Endothelial cell of umbilical vein (primary cell): ENCODE results near the gene UNC5A. TPM values are rescaled to one million over a fixed set of nuclear protein-coding genes. Genes with fewer than 3 reads are reported as not detected.

Experiments
- BruUV-seq: library from RNA; stranded (reverse); fragments of 400-500 nt; replicated peaks from 2 replicates; lab custom pipeline; 2021; lab: Mats Ljungman, UMichigan
- CTCF ChIA-PET: fragments of 300-600, 350-600 bp; sonication (Branson Sonifier 250); formaldehyde crosslinking; loops from one replicate; lab custom pipeline; 2021; ENCODE audit warnings: antibody characterized with exemption, inconsistent platforms; lab: Charles Lee
- POLR2A ChIA-PET: fragments of 300-600, 350-600 bp; sonication (Branson Sonifier 250); formaldehyde crosslinking; loops from one replicate; lab custom pipeline; 2021; ENCODE audit warnings: antibody characterized with exemption, inconsistent platforms; lab: Charles Lee
- DNase-seq: peaks from one replicate; pipeline ENCODE4 v3.0.0-alpha.2; 2011; ENCODE audit warnings: low read depth, low spot score
- FAIRE-seq: peaks from 2 replicates; lab custom pipeline; 2011; peaks lifted over from hg19 to GRCh38; lab: Jason Lieb, UNC
- H2AFZ ChIP-seq: 2 replicates; pipeline ENCODE4 v1.6.0; 2012; ENCODE audit warnings: low read depth, low read length, control low read depth, inconsistent platforms
- H3K27ac ChIP-seq: 2 replicates; pipeline ENCODE4 v1.5.1; 2011; ENCODE audit warnings: low read depth, mild to moderate bottlenecking, control low read depth, low read length, moderate library complexity; ENCODE audit not compliant: insufficient read depth
- H3K27me3 ChIP-seq, 2 experiments: 2 replicates each; pipeline versions ENCODE4 v1.6.0 to v1.6.1; 2011; ENCODE audit warnings: low read length in 2 of 2, mixed read lengths in 1 of 2; ENCODE audit not compliant: control insufficient read depth in 2 of 2, insufficient read depth in 2 of 2
- H3K36me3 ChIP-seq, 2 experiments: 2 replicates in 1 of 2; 3 replicates in 1 of 2; pipeline ENCODE4 v1.5.1; 2011; ENCODE audit warnings: low read length in 2 of 2, mild to moderate bottlenecking in 1 of 2, moderate library complexity in 1 of 2; ENCODE audit not compliant: control insufficient read depth in 2 of 2, insufficient read depth in 2 of 2; ENCODE audit errors: extremely low read depth in 1 of 2
- H3K4me1 ChIP-seq: 3 replicates; pipeline ENCODE4 v1.5.1; 2011; ENCODE audit warnings: mild to moderate bottlenecking, low read length; ENCODE audit not compliant: control insufficient read depth, insufficient read depth; ENCODE audit errors: extremely low read depth
- H3K4me2 ChIP-seq: 2 replicates; pipeline ENCODE4 v1.6.1; 2011; ENCODE audit warnings: low read length, control low read depth, mixed read lengths; ENCODE audit not compliant: insufficient read depth
- H3K4me3 ChIP-seq, 3 experiments: fragments of 200-600 bp in 1 of 3; sonication (generic), shearing (Covaris generic) in 1 of 3; replicated peaks in 1 of 3; 2 replicates each; pipeline ENCODE4 v1.5.1; 2011 to 2016; ENCODE audit warnings: control low read depth in 3 of 3, low read length in 3 of 3, mild to moderate bottlenecking in 2 of 3, inconsistent platforms in 1 of 3, low read depth in 1 of 3, moderate library complexity in 1 of 3; ENCODE audit not compliant: insufficient read depth in 1 of 3
- H3K79me2 ChIP-seq: 2 replicates; pipeline ENCODE4 v1.6.0; 2012; ENCODE audit warnings: low read length, inconsistent platforms; ENCODE audit not compliant: control insufficient read depth, insufficient read depth
- H3K9ac ChIP-seq: replicated peaks from 2 replicates; pipeline ENCODE3; 2011; ENCODE audit warnings: low read length, control low read depth; ENCODE audit not compliant: insufficient read depth; ENCODE audit errors: extremely low read depth
- H3K9me1 ChIP-seq: replicated peaks from 3 replicates; pipeline ENCODE4 v1.6.0; 2011; ENCODE audit warnings: mild to moderate bottlenecking, low read length; ENCODE audit not compliant: control insufficient read depth, insufficient read depth; ENCODE audit errors: extremely low read depth
- H3K9me3 ChIP-seq: replicated peaks from 2 replicates; pipeline ENCODE4 v1.5.1; 2012; ENCODE audit warnings: low read length, inconsistent platforms; ENCODE audit not compliant: control insufficient read depth, insufficient read depth
- H4K20me1 ChIP-seq: replicated peaks from 2 replicates; pipeline ENCODE3; 2011; ENCODE audit warnings: mild to moderate bottlenecking, low read length; ENCODE audit not compliant: control insufficient read depth, insufficient read depth; ENCODE audit errors: extremely low read depth
- CTCF ChIP-seq, 2 donors: IDR thresholded peaks; 1 replicate in 1 of 2; 2 replicates in 1 of 2; pipeline ENCODE4 v1.5.1; 2011; ENCODE audit warnings: low read length in 2 of 2, mild to moderate bottlenecking in 2 of 2, moderate library complexity in 2 of 2, control low read depth in 1 of 2, inconsistent platforms in 1 of 2, low read depth in 1 of 2; ENCODE audit not compliant: insufficient read depth in 1 of 2; ENCODE audit errors: extremely low read depth in 1 of 2
- EZH2 ChIP-seq: IDR thresholded peaks from 2 replicates; pipeline ENCODE4 v1.6.1; 2012; ENCODE audit warnings: borderline replicate concordance, low read depth, mild to moderate bottlenecking, moderate library complexity, low read length, inconsistent platforms; ENCODE audit not compliant: severe bottlenecking
- FOS ChIP-seq: IDR thresholded peaks from 2 replicates; pipeline ENCODE4 v1.6.1; 2011; ENCODE audit warnings: mild to moderate bottlenecking, low read length, moderate library complexity, borderline replicate concordance; ENCODE audit not compliant: insufficient read depth
- GATA2 ChIP-seq: IDR thresholded peaks from 2 replicates; pipeline ENCODE4 v1.7.0; 2011; ENCODE audit warnings: low read depth, mild to moderate bottlenecking, moderate library complexity, mixed read lengths, low read length; ENCODE audit not compliant: insufficient read length, insufficient read depth
- JUN ChIP-seq: IDR thresholded peaks from 2 replicates; pipeline ENCODE4 v1.6.1; 2011; ENCODE audit warnings: borderline replicate concordance, low read depth; ENCODE audit not compliant: insufficient read length, insufficient read depth
- MAX ChIP-seq: IDR thresholded peaks from 2 replicates; pipeline ENCODE4 v1.6.1; 2011; ENCODE audit not compliant: insufficient read depth, insufficient read length
- MYC ChIP-seq: IDR thresholded peaks from one replicate; pipeline ENCODE4 v1.6.1; 2011; ENCODE audit warnings: mild to moderate bottlenecking, low read depth, low read length
- POLR2A ChIP-seq: IDR thresholded peaks from 2 replicates; pipeline ENCODE4 v1.6.1; 2012; ENCODE audit warnings: low read depth, mild to moderate bottlenecking, control low read depth, low read length
- POLR2AphosphoS5 ChIP-seq: IDR thresholded peaks from 2 replicates; pipeline ENCODE4 v1.6.1; 2012; ENCODE audit warnings: low read depth, mild to moderate bottlenecking, control low read depth, low read length, moderate library complexity; ENCODE audit not compliant: insufficient read depth
- dilution Hi-C: fragments of 300-500 bp; cut with MboI; formaldehyde crosslinking; loops from one replicate; pipeline ENCODE4 v1.15.0; 2019; ENCODE audit warnings: low sequenced_read_pairs; ENCODE audit not compliant: extremely low pct_ligation_motif_present
- intact Hi-C: fragments of 100-400 bp; cut with micrococcal nuclease; formaldehyde crosslinking; loops from one replicate; pipeline ENCODE4 v1.10.0; 2022
- polyA plus RNA-seq, 4 experiments: library from polyadenylated mRNA; depleted of rRNA in 3 of 4; stranded (reverse) in 3 of 4; unstranded in 1 of 4; fragments of >200 nt; gene quantifications; 2 replicates each; pipeline versions ENCODE4 v1.2.1 to v1.2.3, GENCODE V29; 2011 to 2012; ENCODE audit warnings: missing spikeins in 1 of 4
- total RNA-seq: library from RNA; stranded (reverse); gene quantifications from 2 replicates; pipeline ENCODE4 v1.2.3, GENCODE V29; 2021

Gene UNC5A
- total and polyA plus RNA-seq, 2 donors (not counting 3 experiments of a cell fraction or from before 2014, with no cell fraction given) = 0.08 to 0.22 TPM

GRCh38 chr5:176850371-176851245 lies 40.2 kb downstream of the UNC5A start:
- no peaks in the 10 kb centered on the region for H3K4me1 ChIP-seq
- no peak overlapping the region for H3K4me3 ChIP-seq
- no peak overlapping the region for H3K9ac ChIP-seq
- ChIA-PET CTCF (interaction anchor here (2.4 kb wide), 1 partner anchor 190 kb away, joined by 7 read pairs; no protein-coding TSS in a partner anchor), POLR2A (no interaction called here)
- H3K79me2 ChIP-seq = no peaks in the 10 kb centered on the region
- H3K27ac ChIP-seq = no peak overlapping the region
- H3K9me1 ChIP-seq = no peaks in the 10 kb centered on the region
- H3K4me2 ChIP-seq = no peak overlapping the region
- BruUV-seq = no TSS peak
- H3K36me3 ChIP-seq = no peaks in the 10 kb centered on the region
- no peak for DNase-seq
- dilution Hi-C loops (no loop called here), intact Hi-C loops (no loop called here)
- TF ChIP-seq FOS (no peak), MYC (no peak), JUN (no peak), EZH2 (no peak), GATA2 (no peak), CTCF (IDR thresholded peaks at IDR 0.05; ENCODE audit: extremely low read depth in 1 of 2, insufficient read depth in 1 of 2, low read depth in 1 of 2, low read length in 2 of 2) (no peak), POLR2A (no peak), POLR2AphosphoS5 (no peak), MAX (no peak)
- no peaks in the 10 kb centered on the region for H4K20me1 ChIP-seq
- FAIRE-seq = no peak
- H2AFZ ChIP-seq = no peak overlapping the region
- no peaks in the 10 kb centered on the region for H3K27me3 ChIP-seq
- H3K9me3 ChIP-seq = no peaks in the 10 kb centered on the region
